Neural progenitor cell (in vitro differentiated cells): Measurements from ENCODE around the gene GPR42. TPM values are rescaled to one million over a fixed set of nuclear protein-coding genes. Genes with fewer than 3 reads are reported as not detected.
A peak's percentile ranks its signal among the peaks of the same experiment; 100 is the strongest.

Experiments used
- DNase-seq: peaks from one replicate; pipeline ENCODE4 v3.0.0-alpha.2; 2016; ENCODE audit warnings: low spot score
- H2AFZ ChIP-seq: fragments of 200-600 bp; sonication (generic); replicated peaks from 2 replicates; pipeline ENCODE4 v1.6.1; 2016; ENCODE audit warnings: antibody characterized with exemption
- H3F3A ChIP-seq: fragments of 200-600 bp; sonication (generic); 2 replicates; pipeline ENCODE4 v1.6.1; 2016; ENCODE audit warnings: antibody characterized with exemption, low read depth
- H3K27ac ChIP-seq: fragments of 200-600 bp; sonication (generic); 2 replicates; pipeline ENCODE4 v1.5.1; 2016; ENCODE audit warnings: mild to moderate bottlenecking
- H3K27me3 ChIP-seq: fragments of 200-600 bp; sonication (generic); 2 replicates; pipeline ENCODE4 v1.6.1; 2016; ENCODE audit warnings: mild to moderate bottlenecking, moderate library complexity
- H3K36me3 ChIP-seq: fragments of 200-600 bp; sonication (generic); 2 replicates; pipeline ENCODE4 v1.5.1; 2016
- H3K4me1 ChIP-seq: fragments of 200-600 bp; sonication (generic); 2 replicates; pipeline ENCODE4 v1.6.1; 2016; ENCODE audit warnings: mixed run types
- H3K4me2 ChIP-seq: fragments of 200-600 bp; sonication (generic); 2 replicates; pipeline ENCODE4 v1.6.1; 2016
- H3K4me3 ChIP-seq: fragments of 200-600 bp; sonication (generic); 2 replicates; pipeline ENCODE4 v1.5.1; 2016
- H3K79me2 ChIP-seq: fragments of 200-600 bp; sonication (generic); 2 replicates; pipeline ENCODE4 v1.6.1; 2016; ENCODE audit warnings: low read depth
- H3K9ac ChIP-seq: fragments of 200-600 bp; sonication (generic); 2 replicates; pipeline ENCODE4 v1.6.1; 2016
- H3K9me3 ChIP-seq: fragments of 200-600 bp; sonication (generic); 2 replicates; pipeline ENCODE4 v1.5.1; 2016; ENCODE audit warnings: low read depth
- H4K20me1 ChIP-seq: fragments of 200-600 bp; sonication (generic); 2 replicates; pipeline ENCODE4 v1.6.1; 2016; ENCODE audit warnings: low read depth
- H3K27ac Mint-ChIP-seq: 3 replicates; pipeline ENCODE4 v1.8.0; 2021; ENCODE audit warnings: mixed read lengths
- H3K27me3 Mint-ChIP-seq: 2 replicates; pipeline ENCODE4 v1.8.0; 2022; ENCODE audit warnings: low read depth, mild to moderate bottlenecking, inconsistent platforms, moderate library complexity, mixed read lengths; ENCODE audit not compliant: insufficient read depth
- H3K36me3 Mint-ChIP-seq: 3 replicates; pipeline ENCODE4 v1.8.0; 2021; ENCODE audit warnings: mixed read lengths
- H3K4me1 Mint-ChIP-seq: 3 replicates; pipeline ENCODE4 v1.8.0; 2021; ENCODE audit warnings: mixed read lengths
- H3K4me3 Mint-ChIP-seq: 3 replicates; pipeline ENCODE4 v1.8.0; 2021; ENCODE audit warnings: mild to moderate bottlenecking, moderate library complexity, mixed read lengths
- H3K9me3 Mint-ChIP-seq: 3 replicates; pipeline ENCODE4 v1.8.0; 2020; ENCODE audit warnings: mixed read lengths
- CTCF ChIP-seq: fragments of 200-600 bp; sonication (generic); IDR thresholded peaks from 2 replicates; pipeline ENCODE4 v1.5.1; 2017; ENCODE audit warnings: antibody characterized with exemption, mild to moderate bottlenecking
- EZH2 ChIP-seq: fragments of 200-600 bp; sonication (generic); IDR thresholded peaks from 2 replicates; pipeline ENCODE4 v1.6.1; 2017; ENCODE audit warnings: antibody characterized with exemption, mild to moderate bottlenecking, moderate library complexity
- EZH2phosphoT487 ChIP-seq: fragments of 200-600 bp; sonication (generic); IDR thresholded peaks from 2 replicates; pipeline ENCODE4 v1.6.1; 2017; ENCODE audit warnings: antibody characterized with exemption
- total RNA-seq: library from RNA; depleted of rRNA; stranded (reverse); fragments of >200 nt; gene quantifications from 2 replicates; pipeline ENCODE4 v1.2.3, GENCODE V29; 2015; ENCODE audit warnings: low replicate concordance

The GPR42 gene
- total RNA-seq, 1 donor from 2014 or later, result not detected

DNA sequence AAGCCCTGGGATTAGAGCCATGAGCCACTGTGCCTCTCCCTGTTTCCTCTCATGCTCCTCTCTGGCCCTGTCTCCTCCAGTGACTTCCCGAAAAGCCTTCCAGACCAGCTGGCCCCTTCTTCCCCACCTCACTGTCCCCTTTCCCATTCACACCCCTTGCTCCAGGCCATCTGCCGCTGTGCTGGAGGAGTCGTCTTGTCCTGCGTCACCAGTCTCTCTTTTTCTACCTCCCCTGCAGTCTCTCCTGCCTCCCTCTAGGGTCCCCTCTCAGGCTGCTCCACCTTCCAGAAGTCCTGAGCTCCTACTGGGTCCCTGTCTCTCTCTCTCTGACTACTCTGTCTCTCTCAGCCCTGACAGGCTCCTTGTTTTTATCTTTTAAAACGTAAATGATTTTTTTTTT lies 28.4 kb upstream of the GPR42 start:
- Mint-ChIP-seq H3K9me3 (no peaks in the 10 kb centered on the region), H3K27me3 (peaks cover 10% of the 10 kb centered on the region)

GRCh38 chr19:35344511-35345031 lies 26.3 kb upstream of the GPR42 start:
- Mint-ChIP-seq H3K27ac (no peak overlapping the region), H3K36me3 (no peaks in the 10 kb centered on the region)

More for the DNA sequence above, 28.4 kb upstream of the GPR42 start:
- no peak overlapping the region for H2AFZ ChIP-seq
- H3K9ac ChIP-seq, result no peak overlapping the region
- H3K27ac ChIP-seq, result no peak overlapping the region
- H3K4me3 Mint-ChIP-seq, result no peak overlapping the region
- H3K27ac Mint-ChIP-seq, result peak overlapping the region; percentile 1
- no peak for DNase-seq
- TF ChIP-seq CTCF (no peak), EZH2phosphoT487 (no peak), EZH2 (no peak)
- H3K4me3 ChIP-seq, result no peak overlapping the region
- H3K79me2 ChIP-seq, result no peaks in the 10 kb centered on the region
- H3K36me3 ChIP-seq, result no peaks in the 10 kb centered on the region
- no peaks in the 10 kb centered on the region for H3F3A ChIP-seq
- H3K4me1 ChIP-seq, result no peaks in the 10 kb centered on the region
- no peaks in the 10 kb centered on the region for H4K20me1 ChIP-seq
- no peaks in the 10 kb centered on the region for H3K36me3 Mint-ChIP-seq
- no peak overlapping the region for H3K4me2 ChIP-seq
- peaks cover 9% of the 10 kb centered on the region for H3K27me3 ChIP-seq
- no peaks in the 10 kb centered on the region for H3K4me1 Mint-ChIP-seq
- H3K9me3 ChIP-seq, result no peaks in the 10 kb centered on the region

GRCh38 chr19:35345671-35346111 lies 25.2 kb upstream of the GPR42 start:
- Histone ChIP-seq H3K27ac (no peak overlapping the region), H3F3A (no peaks in the 10 kb centered on the region), H3K4me3 (no peak overlapping the region), H3K79me2 (no peaks in the 10 kb centered on the region), H2AFZ (no peak overlapping the region), H3K9me3 (no peaks in the 10 kb centered on the region), H3K4me1 (no peaks in the 10 kb centered on the region), H4K20me1 (no peaks in the 10 kb centered on the region), H3K36me3 (no peaks in the 10 kb centered on the region), H3K9ac (no peak overlapping the region), H3K27me3 (peaks cover 36% of the 10 kb centered on the region), H3K4me2 (no peak overlapping the region)
- TF ChIP-seq EZH2, result no peak
- TF ChIP-seq EZH2phosphoT487, result no peak
- TF ChIP-seq CTCF, result no peak
- Mint-ChIP-seq H3K4me1 (peaks cover 4% of the 10 kb centered on the region), H3K36me3 (no peaks in the 10 kb centered on the region), H3K27ac (no peak overlapping the region), H3K27me3 (peaks cover 13% of the 10 kb centered on the region), H3K9me3 (no peaks in the 10 kb centered on the region), H3K4me3 (peak overlapping the region; percentile 28)
- DNase-seq, result no peak

More at GRCh38 chr19:35344511-35345031, 26.3 kb upstream of the GPR42 start:
- Histone ChIP-seq H2AFZ (no peak overlapping the region), H3F3A (no peaks in the 10 kb centered on the region), H3K27ac (no peak overlapping the region), H3K36me3 (no peaks in the 10 kb centered on the region), H4K20me1 (no peaks in the 10 kb centered on the region), H3K27me3 (peaks cover 31% of the 10 kb centered on the region), H3K9ac (no peak overlapping the region), H3K79me2 (no peaks in the 10 kb centered on the region), H3K4me3 (no peak overlapping the region), H3K9me3 (no peaks in the 10 kb centered on the region), H3K4me1 (no peaks in the 10 kb centered on the region), H3K4me2 (no peak overlapping the region)
- H3K9me3 Mint-ChIP-seq, result no peaks in the 10 kb centered on the region
- DNase-seq, result no peak
- peaks cover 13% of the 10 kb centered on the region for H3K27me3 Mint-ChIP-seq
- no peak overlapping the region for H3K4me3 Mint-ChIP-seq
- H3K4me1 Mint-ChIP-seq, result peaks cover 4% of the 10 kb centered on the region
- TF ChIP-seq EZH2phosphoT487, result no peak
- TF ChIP-seq CTCF, result no peak
- TF ChIP-seq EZH2, result no peak
